Cerebellar cortex (tissue), 1 donor: Measurements from ENCODE around the gene SNX7.
A peak's percentile ranks its signal among the peaks of the same experiment; 100 is the strongest.

Source experiments
- DNase-seq: peaks from one replicate; pipeline ENCODE4 v3.0.0-alpha.2; 2015; ENCODE audit warnings: low spot score

Gene SNX7, protein sequence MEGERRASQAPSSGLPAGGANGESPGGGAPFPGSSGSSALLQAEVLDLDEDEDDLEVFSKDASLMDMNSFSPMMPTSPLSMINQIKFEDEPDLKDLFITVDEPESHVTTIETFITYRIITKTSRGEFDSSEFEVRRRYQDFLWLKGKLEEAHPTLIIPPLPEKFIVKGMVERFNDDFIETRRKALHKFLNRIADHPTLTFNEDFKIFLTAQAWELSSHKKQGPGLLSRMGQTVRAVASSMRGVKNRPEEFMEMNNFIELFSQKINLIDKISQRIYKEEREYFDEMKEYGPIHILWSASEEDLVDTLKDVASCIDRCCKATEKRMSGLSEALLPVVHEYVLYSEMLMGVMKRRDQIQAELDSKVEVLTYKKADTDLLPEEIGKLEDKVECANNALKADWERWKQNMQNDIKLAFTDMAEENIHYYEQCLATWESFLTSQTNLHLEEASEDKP

DNA sequence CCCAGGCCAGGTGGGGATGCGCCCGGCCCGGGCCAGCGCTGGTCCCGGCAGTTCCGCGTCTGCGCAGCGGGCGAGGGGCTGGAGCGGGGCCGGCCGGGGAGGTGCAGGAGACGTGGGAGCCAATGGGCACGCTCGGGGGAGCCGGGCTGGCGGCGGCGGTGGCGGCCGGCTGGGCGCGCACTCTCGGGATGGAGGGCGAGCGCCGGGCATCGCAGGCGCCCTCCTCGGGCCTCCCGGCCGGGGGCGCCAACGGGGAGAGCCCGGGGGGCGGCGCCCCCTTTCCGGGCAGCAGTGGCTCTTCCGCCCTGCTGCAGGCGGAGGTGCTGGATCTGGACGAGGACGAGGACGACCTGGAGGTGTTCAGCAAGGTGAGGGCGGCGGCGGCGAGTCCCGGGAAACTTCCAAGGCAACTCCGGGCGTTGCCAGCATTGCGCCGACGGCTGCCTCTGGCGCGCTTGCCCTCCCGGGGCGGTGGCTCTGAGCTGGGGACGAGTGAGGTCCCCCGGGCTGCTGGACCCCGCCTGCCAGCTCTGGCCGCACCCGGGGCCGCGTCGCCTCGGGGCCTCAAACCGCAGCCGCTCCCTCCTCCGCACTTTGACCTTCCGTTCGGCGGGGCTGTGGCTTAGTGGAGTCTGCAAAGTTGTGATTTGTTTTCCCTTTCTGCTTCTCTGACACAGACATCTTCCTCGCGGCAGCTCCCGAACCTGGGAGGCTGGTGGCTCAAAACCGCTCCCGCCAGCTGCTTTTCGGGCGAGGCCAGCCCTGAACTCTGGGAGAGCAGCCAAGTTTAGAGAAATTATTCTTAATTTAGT is at the start of gene SNX7:
Gene SNX7, plus strand, starts transcription at position 178 of the 812 bp plus-strand sequence. Its CDS starts 11 bp downstream, at position 189.
- DNase-seq: peak; percentile 17

DNA sequence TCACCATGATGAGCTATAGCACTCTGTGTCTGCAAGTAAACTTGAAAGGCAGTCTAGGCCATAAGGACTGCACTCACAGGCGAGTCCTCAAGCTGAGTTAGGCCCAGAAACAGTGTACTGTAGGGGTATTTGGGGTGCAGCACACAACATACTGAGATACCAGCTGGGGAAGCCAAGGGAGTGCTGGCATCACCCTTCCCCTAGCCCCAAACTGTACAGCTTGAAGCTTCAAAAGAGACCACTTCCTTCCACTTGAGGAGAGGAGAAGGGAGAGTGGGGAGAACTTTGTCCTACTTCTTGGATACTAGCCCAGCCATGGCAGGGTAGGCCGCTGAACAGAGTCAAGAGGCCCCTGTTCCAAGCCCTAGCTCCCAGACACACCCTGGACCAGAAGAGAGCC is 24.2 kb upstream of the SNX7 start:
- DNase-seq: no peak

DNA sequence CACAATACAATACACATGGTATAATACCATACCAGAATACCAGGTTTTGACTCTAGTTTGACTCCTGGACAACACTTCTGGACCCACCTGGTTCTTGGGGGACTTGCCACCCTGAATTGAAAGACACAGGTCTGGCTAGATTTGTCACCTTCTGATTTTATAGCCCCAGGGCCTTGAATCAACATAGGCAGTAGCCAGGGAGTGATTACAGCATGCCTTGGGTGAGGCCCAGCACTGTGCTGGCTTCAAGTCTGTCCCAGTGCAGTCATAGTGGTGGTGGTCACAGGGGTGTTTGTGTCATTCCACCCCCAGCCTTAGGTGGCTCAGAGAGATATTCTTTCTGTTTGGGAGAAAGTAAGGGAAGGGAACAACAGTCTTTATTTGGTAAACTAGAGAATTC is 23.3 kb upstream of the SNX7 start:
- DNase-seq: no peak

DNA sequence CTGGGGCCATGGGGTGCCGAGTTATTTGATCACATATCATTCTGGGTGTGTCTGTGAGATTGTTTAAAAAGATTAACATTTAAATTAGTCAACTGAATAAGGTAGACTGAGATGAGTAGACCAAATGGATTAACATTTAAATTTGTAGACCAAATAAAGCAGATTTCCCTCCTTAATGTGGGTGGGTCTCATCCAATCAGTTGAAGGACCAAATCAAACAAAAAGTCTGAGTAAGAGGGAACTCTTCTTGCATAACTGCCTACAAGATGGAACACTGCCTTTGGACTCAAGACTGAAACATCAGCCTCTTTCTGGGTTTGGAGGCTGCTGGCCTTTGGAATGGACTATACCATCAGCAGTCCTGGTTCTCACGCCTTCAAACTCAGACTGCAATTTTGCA is 17.0 kb upstream of the SNX7 start:
- DNase-seq: no peak

DNA sequence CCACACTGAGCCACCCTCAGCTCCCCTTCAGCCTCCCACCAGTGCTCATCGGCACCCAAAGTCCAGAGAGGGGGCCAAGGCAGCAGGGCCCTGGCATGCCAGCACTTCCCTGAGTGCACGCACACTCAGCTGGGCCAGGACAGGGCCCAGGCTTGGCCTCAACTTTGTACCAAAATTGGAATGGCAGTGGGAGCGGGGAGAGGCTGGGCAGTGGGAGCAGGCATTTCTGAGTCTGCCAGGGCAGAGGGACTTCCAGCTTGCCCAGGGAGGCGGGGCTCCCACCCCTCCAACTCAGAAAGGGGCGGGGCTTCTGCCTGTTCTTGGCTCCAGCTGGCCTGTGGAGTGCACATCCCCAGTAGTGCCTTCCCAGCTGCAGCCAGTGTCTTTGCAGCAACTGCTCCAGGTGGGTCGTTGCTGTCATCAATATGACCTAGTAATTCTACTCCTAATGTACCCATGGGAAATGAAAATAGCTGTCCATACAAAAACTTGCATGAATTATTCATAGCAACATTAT is 10.3 kb upstream of the SNX7 start:
- no peak for DNase-seq

DNA sequence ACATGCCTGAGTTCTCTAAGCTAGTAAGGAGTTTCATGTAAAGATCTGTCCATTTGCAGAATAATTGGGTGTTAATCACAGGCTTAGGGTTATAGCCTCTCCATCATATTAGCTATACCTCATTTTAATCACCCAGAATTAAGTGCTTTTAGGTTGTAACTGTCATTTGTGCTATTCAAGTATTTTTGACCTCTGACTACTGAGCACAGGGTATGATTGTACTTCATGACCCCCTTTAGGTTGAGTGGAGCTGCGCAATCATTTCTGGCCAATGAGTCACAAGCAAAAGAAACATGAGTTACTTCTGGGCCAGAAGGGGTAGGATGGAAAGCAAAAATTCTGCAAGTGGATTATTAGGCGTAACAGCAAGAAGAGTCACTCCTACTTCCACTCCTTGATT is 8.4 kb upstream of the SNX7 start:
- no peak for DNase-seq

DNA sequence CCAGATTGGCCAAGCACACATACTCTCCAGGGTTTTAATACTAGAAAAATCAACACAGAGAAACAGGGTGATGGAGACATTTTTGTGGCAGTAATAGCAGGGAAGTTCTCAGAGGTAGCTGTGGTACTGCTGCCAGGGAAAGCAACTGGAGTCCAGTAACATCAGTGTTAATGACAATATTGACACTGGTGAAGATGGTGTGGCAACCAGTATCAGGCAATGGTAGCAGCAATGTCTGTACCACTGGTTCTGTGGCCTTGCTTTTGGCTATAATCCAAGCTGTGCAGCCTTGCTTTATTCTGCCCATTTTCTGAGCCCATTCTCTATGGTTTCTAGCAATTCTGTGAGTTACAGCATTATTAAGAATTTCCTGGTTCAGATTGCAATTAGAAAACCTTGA is 1.6 kb upstream of the SNX7 start:
- DNase-seq: no peak

DNA sequence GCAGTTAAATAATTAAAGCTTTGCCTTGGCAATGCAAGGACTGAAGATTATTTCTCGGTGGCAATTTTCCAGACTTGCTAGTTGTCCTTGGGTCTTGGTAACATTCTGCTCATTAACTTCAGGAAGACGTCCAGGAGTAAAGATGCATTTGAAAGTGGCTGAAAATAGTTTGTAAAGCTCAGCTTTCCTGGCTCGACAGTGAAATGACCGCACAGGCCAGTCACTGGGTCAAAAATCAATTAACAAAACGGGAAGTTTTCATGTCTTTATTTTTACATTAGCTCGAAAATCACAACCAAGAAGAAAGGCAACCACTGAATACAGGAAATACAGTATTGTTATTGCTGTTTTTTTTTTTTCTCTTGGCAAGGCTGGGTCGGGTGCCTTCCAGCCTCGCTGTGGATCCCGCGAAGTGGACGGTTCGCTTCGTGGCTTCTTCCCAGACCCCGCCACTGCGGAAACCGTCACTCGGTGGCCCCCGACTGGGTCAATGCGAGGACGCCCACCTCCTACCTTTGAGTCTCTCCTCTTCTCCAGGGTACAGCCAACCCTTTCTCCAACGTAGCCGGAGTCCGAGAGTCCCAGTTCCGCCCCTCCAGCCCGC is 479 bp upstream of the SNX7 start:
- peak; percentile 2 for DNase-seq

DNA sequence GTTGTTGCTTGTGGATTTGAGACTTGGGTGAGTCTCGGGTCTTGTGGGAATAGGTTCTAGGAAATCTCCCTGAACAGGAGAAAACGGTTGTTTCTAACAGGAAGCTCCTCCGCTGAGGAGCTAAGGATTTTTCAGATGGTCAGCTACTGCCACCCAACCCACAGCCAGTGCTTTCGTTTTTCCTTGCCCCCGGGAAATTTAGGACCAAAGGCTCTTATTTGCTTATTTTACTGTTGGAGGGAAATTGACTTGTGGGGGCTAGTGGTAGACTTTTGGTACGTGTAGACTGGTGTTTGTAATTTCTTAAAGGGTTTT is 792 bp downstream of the SNX7 start:
- DNase-seq: peak; percentile 6

DNA sequence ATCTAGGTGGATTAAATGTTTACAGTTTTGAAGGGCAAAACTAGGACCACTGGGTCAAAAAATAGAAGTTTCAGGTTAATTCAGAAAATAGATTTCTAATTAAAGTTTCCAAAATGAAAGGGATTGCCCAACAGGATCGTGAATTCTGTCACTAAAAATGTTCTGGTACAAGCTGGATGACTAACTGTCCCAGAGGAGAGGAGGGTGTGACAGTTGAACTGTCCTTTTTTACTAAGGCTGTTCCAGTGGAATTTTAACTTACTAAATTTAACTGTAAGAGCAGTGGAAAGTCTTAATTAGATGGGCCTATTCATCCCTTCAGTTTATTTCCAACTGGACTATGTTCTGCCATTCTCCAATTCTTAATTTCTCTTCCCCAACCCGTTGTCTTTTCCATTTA is 7.2 kb downstream of the SNX7 start:
- no peak for DNase-seq

DNA sequence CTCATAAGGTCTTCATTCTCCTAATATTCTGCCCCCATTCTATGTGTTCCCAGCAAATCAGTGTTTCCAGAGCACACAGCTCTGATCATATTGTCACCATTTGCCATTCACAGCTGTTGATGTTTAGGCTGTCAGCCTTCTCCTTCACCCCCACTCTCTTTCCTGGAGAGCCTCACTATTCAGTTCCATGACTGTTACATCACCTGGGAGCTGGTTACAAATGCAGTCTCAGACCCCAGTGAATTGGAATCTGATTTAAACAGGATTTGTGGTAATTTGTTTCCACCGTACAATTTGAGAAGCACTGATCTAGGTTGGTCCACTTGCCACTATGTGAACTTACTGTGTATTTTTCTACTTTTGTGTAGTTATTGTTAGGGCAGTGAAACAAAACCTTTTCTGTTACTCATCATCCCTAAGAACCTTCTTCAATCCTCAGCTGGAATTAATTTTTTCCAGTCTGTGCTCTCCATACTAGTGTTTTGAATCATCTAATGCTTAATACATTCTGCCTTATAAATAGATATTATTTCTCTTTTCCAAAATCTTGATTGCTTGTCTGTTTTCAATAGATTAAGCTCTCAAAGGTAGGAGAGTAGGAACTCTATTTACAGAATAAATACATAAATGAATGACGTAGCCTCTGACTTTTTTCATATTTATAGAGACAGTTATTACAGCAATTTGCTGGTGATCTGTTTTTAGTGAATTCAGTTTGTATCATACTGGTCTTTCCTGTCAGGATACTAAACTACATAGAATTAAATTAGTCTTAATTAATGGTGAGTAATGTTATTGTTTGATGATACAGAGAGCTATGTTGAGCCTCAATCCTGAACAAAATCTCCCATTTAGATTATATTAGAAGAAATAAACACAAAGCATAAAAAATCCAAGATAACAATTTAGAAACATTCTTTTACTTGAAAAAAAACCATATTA is 8.1 kb downstream of the SNX7 start:
- no peak for DNase-seq

DNA sequence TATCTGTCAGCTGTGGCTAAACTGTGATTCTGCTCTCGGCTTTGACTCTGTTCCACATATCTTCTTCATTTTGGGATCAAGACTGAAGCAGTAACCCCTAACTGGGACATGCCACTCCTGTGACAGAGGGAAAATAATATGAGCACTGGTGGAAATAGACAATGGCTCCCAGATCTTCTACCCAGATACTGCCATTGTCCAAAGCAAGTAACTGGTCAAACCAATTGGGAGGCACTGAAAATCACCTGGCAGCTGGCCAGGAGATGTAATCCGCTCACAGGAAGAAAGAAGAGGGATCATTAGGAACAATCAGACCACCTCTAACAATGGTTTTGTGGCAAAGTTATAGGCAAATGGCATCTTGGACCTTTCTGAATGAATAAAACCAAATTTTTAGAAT is 10.7 kb downstream of the SNX7 start:
- no peak for DNase-seq

DNA sequence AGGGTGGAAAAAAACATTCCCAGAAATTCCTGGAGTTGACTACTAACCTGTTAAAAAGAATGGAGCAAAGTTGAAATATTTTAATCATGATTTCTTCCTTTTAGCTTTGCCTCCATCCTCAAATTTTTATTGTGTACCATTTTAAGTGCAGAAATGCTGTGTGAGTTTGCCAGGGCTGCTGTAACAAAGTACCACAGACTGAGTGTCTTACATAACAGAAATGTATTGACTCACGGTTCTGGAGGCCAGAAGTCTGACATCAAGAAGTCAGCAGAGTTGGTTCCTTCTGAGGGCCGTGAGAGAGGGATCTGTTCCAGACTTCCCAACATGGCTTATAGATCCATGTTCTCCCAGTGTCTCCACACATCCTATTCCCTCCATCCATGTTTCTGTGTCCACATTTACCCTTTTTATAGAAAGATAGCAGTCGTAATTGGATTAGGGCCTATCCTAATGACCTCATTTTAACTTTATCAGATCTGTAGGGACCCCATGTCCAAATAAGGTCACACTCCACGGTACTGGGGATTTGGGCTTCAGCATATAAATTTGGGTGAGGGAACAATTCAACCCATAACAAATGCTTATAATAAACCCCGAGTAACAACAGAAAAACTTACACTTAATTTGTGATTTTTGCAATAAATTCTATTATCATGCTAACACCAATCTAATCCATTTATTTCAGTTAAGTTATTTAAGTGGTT is 12.7 kb downstream of the SNX7 start:
- no peak for DNase-seq

DNA sequence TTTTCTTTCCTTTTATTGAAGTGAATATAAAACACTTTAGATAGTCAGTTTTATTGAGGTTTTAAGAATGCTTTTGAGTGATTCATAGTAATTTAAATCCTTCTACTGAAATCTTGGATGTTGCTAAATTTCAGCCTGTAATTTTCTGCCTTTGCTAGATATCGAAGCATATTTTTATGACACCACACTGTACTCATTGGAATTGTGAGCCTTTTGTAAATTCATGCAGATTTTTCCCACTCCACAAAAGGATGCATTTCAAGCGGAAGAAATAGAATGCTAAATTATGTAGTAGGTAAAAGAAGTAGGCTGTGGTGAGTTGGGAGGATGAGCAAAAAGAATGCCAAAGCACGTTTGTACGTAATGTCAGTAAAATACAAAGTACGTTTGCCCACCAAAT is 13.8 kb downstream of the SNX7 start:
- DNase-seq: no peak

DNA sequence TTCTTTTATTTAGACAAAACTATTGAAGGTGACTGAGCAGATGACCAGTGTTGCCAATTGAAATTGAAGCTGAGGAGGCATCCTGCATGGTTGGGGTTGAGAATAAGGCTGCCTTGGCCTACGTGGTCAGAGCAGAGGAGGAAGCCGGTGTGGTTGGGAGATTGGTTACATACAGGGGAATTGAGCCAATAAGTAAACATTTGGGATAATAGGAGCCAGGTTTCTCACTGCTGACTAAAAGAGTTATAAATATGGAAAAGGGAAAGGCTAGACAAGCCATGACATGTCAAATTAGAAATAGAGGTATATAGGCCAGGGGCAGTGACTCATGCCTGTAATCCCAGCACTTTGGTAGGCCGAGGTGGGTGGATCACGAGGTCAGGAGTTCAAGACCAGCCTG is 15.8 kb downstream of the SNX7 start:
- DNase-seq: no peak

DNA sequence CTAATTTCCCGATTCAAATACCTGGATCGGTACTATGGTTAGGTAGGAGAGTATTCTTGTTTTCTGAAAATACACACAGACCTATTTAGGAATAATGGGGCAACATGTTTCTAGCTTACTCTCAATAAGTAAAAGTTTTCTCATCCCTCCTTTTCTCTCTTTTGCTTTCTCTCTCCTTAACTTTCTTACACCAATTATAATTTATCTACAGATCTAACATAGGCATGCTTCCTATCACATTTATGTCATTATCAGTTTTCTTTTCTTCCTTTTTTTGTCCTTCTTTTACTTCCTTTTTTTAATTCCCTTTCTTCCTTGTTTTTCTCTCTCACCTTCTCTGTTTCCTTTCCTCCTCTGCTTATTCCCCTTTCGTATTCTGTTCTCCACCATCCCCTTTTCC is 20.3 kb downstream of the SNX7 start:
- no peak for DNase-seq

DNA sequence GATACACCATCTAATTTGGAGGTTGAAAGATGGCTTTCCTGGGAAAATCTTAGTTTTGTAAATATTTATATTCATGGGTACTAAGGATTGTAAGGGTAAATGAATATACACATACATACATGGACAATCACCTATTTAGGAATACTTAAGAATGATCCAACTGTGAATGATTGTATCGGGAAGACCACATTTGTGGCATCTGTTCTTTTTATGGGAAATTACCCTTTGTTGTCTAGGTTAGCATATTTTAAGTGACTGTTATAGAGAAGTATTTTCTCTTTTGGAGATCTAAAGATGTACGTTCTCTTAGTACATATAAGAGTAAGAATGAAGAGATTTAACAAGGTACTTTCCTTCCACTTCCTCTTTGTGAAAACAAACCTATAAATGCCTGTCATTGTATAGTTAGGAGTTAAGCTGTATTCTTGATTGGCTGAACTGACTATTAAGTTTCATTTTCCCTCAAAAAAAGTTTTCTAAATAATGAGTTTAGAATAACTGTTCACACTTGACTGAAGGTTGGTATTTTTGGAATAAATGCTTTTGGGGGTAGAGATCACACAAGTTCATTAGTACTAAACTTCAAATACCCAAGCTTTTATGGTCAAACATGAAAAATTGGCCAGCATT is 26.7 kb downstream of the SNX7 start:
- DNase-seq: no peak

DNA sequence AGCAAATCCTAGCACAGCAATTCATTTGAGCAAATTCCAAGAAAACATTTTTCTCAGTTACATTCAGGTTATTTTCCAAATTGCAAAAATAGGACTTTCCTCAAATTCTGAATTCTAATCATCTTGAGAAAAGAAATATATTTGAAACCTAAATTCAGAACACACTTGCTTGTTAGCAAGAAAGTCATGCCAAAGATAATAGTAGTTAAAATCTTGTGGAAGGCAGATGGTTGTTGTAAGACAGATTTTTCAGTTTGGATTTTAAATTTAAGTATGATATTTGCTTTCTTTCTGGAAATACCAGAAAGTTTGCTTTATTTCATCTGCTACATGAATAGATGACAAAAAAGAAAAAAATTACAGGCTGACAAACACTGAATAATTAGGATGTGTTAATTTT is 29.1 kb downstream of the SNX7 start:
- no peak for DNase-seq

DNA sequence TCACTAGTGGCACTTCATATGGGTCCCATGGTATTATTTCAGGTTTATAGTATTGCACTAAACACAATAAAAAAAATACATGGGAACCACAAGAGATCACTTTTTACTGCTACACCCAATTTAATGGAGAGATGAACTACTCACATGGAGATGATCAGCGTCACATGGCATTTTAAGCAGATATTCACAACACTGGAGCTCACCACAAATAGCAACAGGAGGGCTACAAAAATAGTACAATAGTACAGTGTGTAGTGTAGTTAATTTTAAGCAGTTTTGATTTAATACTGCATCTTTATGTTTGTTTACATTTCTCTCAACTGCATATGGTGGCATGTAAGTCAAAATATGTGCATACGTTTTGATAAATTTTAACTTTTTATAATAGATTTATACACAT is 31.0 kb downstream of the SNX7 start:
- no peak for DNase-seq

DNA sequence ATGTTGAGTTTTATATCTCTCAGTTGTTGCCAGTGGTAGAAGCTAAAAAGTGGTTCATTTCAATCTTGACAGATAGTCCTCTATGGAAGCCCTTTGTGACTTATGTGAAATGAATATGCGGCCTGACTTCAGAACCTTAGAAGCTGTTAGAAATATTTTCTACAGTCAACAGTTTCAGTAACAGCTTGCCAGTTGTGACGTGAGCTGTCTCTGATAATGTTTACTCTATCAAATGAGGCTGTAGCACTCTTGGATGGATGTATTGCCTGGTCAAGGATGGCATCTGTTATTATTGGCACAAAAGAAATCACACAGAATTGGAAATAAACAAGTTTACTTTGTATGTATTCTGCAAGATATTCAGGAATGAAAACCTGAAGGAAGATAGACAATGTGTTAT is 31.9 kb downstream of the SNX7 start:
- no peak for DNase-seq

DNA sequence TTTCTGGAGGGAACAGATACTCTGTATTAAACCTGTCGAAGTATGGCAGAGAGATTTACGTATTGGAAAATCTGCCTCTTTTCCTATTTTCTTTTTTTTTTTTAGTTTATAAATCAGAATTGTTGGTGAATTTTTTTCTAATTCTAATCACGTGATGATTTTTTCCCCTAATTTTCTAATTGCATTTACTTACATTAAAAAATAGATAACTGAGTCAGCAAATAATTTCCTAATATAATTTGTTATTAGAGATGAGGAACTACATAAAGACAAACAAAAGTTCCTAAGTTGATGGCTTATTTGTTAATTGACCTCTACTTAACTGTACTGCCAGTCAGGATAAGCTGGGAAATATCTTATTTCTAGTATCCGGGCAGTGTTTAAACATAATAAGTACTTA is 34.6 kb downstream of the SNX7 start:
- no peak for DNase-seq
